ENCODE results near the gene LRRC26. TPM values are rescaled to one million over a fixed set of nuclear protein-coding genes. Genes with fewer than 3 reads are reported as not detected.
A peak's percentile ranks its signal among the peaks of the same experiment; 100 is the strongest.
"Not testable (repeated sequence)": the region's sequence is repeated elsewhere in the genome, so short reads cannot be mapped to it uniquely, and the experiment has no call there.

LRRC26 gene
- polyA plus RNA-seq, 1 experiment, result not detected

- Histone ChIP-seq H3K27ac (ENCODE audit: low read depth, low read length) (no peak overlapping the region), H3K27me3 (ENCODE audit: control insufficient read depth, insufficient read depth, low read length) (peaks cover 44% of the 10 kb centered on the region), H3K4me3 (ENCODE audit: low read depth, low read length) (no peak overlapping the region), H3K9me3 (ENCODE audit: control insufficient read depth, insufficient read depth, low read length) (no peaks in the 10 kb centered on the region; the same call in 1 of the 2 replicates)
- ChIA-PET POLR2A (no interaction called here), CTCF (interaction anchor here (0.6 kb wide), 1 partner anchor 90 kb away, joined by 4 read pairs; no protein-coding TSS in a partner anchor)
- no peak for DNase-seq (ENCODE audit: low read depth, low spot score)
- TF ChIP-seq CTCF (IDR thresholded peaks at IDR 0.05; ENCODE audit: low read depth, low read length), result no peak
Observed at GRCh38 chr9:137136881-137137607, 32.8 kb downstream of the LRRC26 start.

GRCh38 chr9:137136261-137136880 is 33.5 kb downstream of the LRRC26 start:
- Histone ChIP-seq H3K27ac (ENCODE audit: low read depth, low read length) (no peak overlapping the region), H3K4me3 (ENCODE audit: low read depth, low read length) (no peak overlapping the region), H3K9me3 (ENCODE audit: control insufficient read depth, insufficient read depth, low read length) (no peaks in the 10 kb centered on the region; the same call in 1 of the 2 replicates), H3K27me3 (ENCODE audit: control insufficient read depth, insufficient read depth, low read length) (peaks cover 40% of the 10 kb centered on the region)
- DNase-seq (ENCODE audit: low read depth, low spot score), result no peak
- ChIA-PET POLR2A (no interaction called here), CTCF (interaction anchor here (0.6 kb wide), 1 partner anchor 89 kb away, joined by 4 read pairs; no protein-coding TSS in a partner anchor)
- no peak for TF ChIP-seq CTCF (IDR thresholded peaks at IDR 0.05; ENCODE audit: low read depth, low read length)

GRCh38 chr9:137135154-137135553 is 34.7 kb downstream of the LRRC26 start:
- peaks cover 32% of the 10 kb centered on the region for H3K27me3 ChIP-seq (ENCODE audit: control insufficient read depth, insufficient read depth, low read length)
- DNase-seq (ENCODE audit: low read depth, low spot score); POLR2A ChIA-PET; H3K27ac ChIP-seq (ENCODE audit: low read depth, low read length); H3K4me3 ChIP-seq (ENCODE audit: low read depth, low read length); H3K9me3 ChIP-seq (ENCODE audit: control insufficient read depth, insufficient read depth, low read length): not testable (repeated sequence)
- CTCF ChIA-PET, result interaction anchor here (0.7 to 0.8 kb wide), 2 partner anchors 102 kb away, joined by 3 read pairs; no protein-coding TSS in a partner anchor

GRCh38 chr9:137134191-137134590 is 35.7 kb downstream of the LRRC26 start:
- Histone ChIP-seq H3K27ac (ENCODE audit: low read depth, low read length) (no peak overlapping the region), H3K27me3 (ENCODE audit: control insufficient read depth, insufficient read depth, low read length) (peaks cover 23% of the 10 kb centered on the region), H3K9me3 (ENCODE audit: control insufficient read depth, insufficient read depth, low read length) (peaks cover 6% of the 10 kb centered on the region; the same call in 1 of the 2 replicates), H3K4me3 (ENCODE audit: low read depth, low read length) (no peak overlapping the region)
- CTCF ChIA-PET, result no interaction called here
- TF ChIP-seq CTCF (IDR thresholded peaks at IDR 0.05; ENCODE audit: low read depth, low read length), result no peak
- DNase-seq (ENCODE audit: low read depth, low spot score), result no peak
- POLR2A ChIA-PET, result no interaction called here

GRCh38 chr9:137130176-137130755 is 39.6 kb downstream of the LRRC26 start:
- POLR2A ChIA-PET, result interaction anchor here (0.6 to 2.6 kb wide), 13 partner anchors 9 to 402 kb away, joined by 3 to 28 read pairs (median 4); partner anchors contain the start of genes GRIN1, MAN1B1, SSNA1 and TPRN
- no peak for TF ChIP-seq CTCF (IDR thresholded peaks at IDR 0.05; ENCODE audit: low read depth, low read length)

More at GRCh38 chr9:137130176-137130755, 39.6 kb downstream of the LRRC26 start:
- DNase-seq (ENCODE audit: low read depth, low spot score), result no peak
- Histone ChIP-seq H3K4me3 (ENCODE audit: low read depth, low read length) (peak overlapping the region; percentile 77), H3K27me3 (ENCODE audit: control insufficient read depth, insufficient read depth, low read length) (no peaks in the 10 kb centered on the region), H3K9me3 (ENCODE audit: control insufficient read depth, insufficient read depth, low read length) (peaks cover 6% of the 10 kb centered on the region; the same call in 1 of the 2 replicates), H3K27ac (ENCODE audit: low read depth, low read length) (no peak overlapping the region)
- CTCF ChIA-PET, result no interaction called here
